Memory B cell (primary cell): Measurements from ENCODE around the gene MAPK6.
"Not testable (repeated sequence)": the region's sequence is repeated elsewhere in the genome, so short reads cannot be mapped to it uniquely, and the experiment has no call there.

Experiments used
- ATAC-seq: fragments of 150-1000 bp; cut with Tn5 transposase; 2 replicates; pipeline ENCODE4 v1.10.0; 2021; ENCODE audit warnings: low read depth, mild to moderate bottlenecking, moderate library complexity
- DNase-seq, 2 donors: peaks; one replicate each; pipeline ENCODE4 v3.0.0; 2022; ENCODE audit warnings: low spot score in 2 of 2
- H3K27ac Mint-ChIP-seq: one replicate; pipeline ENCODE4 v1.8.0; 2022; ENCODE audit warnings: mild to moderate bottlenecking, moderate library complexity, mixed read lengths
- H3K27me3 Mint-ChIP-seq: one replicate; pipeline ENCODE4 v1.8.0; 2022; ENCODE audit warnings: mixed read lengths
- H3K36me3 Mint-ChIP-seq: one replicate; pipeline ENCODE4 v1.8.0; 2022; ENCODE audit warnings: mild to moderate bottlenecking, mixed read lengths
- H3K4me1 Mint-ChIP-seq: one replicate; pipeline ENCODE4 v1.8.0; 2022; ENCODE audit warnings: mixed read lengths
- H3K4me3 Mint-ChIP-seq: one replicate; pipeline ENCODE4 v1.8.0; 2022; ENCODE audit warnings: mild to moderate bottlenecking, moderate library complexity, mixed read lengths
- H3K9me3 Mint-ChIP-seq: one replicate; pipeline ENCODE4 v1.8.0; 2022; ENCODE audit warnings: mixed read lengths

Gene MAPK6

GRCh38 chr15:52093167-52093538 lies 74.1 kb downstream of the MAPK6 start:
- Mint-ChIP-seq H3K4me1 (no peaks in the 10 kb centered on the region), H3K27ac (no peak overlapping the region), H3K4me3 (no peak overlapping the region), H3K9me3 (peaks cover 7% of the 10 kb centered on the region), H3K36me3 (peaks cover 6% of the 10 kb centered on the region), H3K27me3 (peaks cover 2% of the 10 kb centered on the region)
- ATAC-seq (no peak), DNase-seq (no peak)

- H3K9me3 Mint-ChIP-seq = peaks cover 7% of the 10 kb centered on the region
- peaks cover 6% of the 10 kb centered on the region for H3K36me3 Mint-ChIP-seq
- H3K27ac Mint-ChIP-seq = no peak overlapping the region
- ATAC-seq (no peak), DNase-seq (no peak)
- H3K27me3 Mint-ChIP-seq = peaks cover 2% of the 10 kb centered on the region
- H3K4me1 Mint-ChIP-seq = no peaks in the 10 kb centered on the region
- no peak overlapping the region for H3K4me3 Mint-ChIP-seq
Observed at GRCh38 chr15:52093539-52094510, 74.8 kb downstream of the MAPK6 start.

- ATAC-seq (no peak), DNase-seq (no peak)
- Mint-ChIP-seq H3K36me3 (peaks cover 2% of the 10 kb centered on the region), H3K27me3 (peaks cover 2% of the 10 kb centered on the region), H3K4me1 (no peaks in the 10 kb centered on the region), H3K9me3 (peaks cover 4% of the 10 kb centered on the region), H3K4me3 (no peak overlapping the region), H3K27ac (no peak overlapping the region)
Observed at GRCh38 chr15:52094811-52095584, 76.0 kb downstream of the MAPK6 start.

GRCh38 chr15:52095597-52096262 lies 76.7 kb downstream of the MAPK6 start:
- no peak for ATAC-seq
- H3K27ac Mint-ChIP-seq = no peak overlapping the region
- DNase-seq = no peak

GRCh38 chr15:52096536-52096935 lies 77.5 kb downstream of the MAPK6 start:
- not testable (repeated sequence) for H3K36me3 Mint-ChIP-seq, H3K4me1 Mint-ChIP-seq, H3K27ac Mint-ChIP-seq, H3K27me3 Mint-ChIP-seq, H3K4me3 Mint-ChIP-seq, ATAC-seq, H3K9me3 Mint-ChIP-seq, DNase-seq

More at GRCh38 chr15:52095597-52096262, 76.7 kb downstream of the MAPK6 start:
- no peaks in the 10 kb centered on the region for H3K27me3 Mint-ChIP-seq
- H3K9me3 Mint-ChIP-seq = no peaks in the 10 kb centered on the region
- H3K4me1 Mint-ChIP-seq = no peaks in the 10 kb centered on the region
- H3K4me3 Mint-ChIP-seq = no peak overlapping the region
- no peaks in the 10 kb centered on the region for H3K36me3 Mint-ChIP-seq

GRCh38 chr15:52097180-52097579 lies 78.2 kb downstream of the MAPK6 start:
- H3K36me3 Mint-ChIP-seq = peaks cover 1% of the 10 kb centered on the region
- peaks cover 4% of the 10 kb centered on the region for H3K4me1 Mint-ChIP-seq
- no peak for ATAC-seq
- H3K9me3 Mint-ChIP-seq = peaks cover 1% of the 10 kb centered on the region
- H3K27me3 Mint-ChIP-seq = no peaks in the 10 kb centered on the region
- no peak overlapping the region for H3K4me3 Mint-ChIP-seq
- DNase-seq = no peak
- H3K27ac Mint-ChIP-seq = no peak overlapping the region

GRCh38 chr15:52098323-52098722 lies 79.3 kb downstream of the MAPK6 start:
- H3K36me3 Mint-ChIP-seq = peaks cover 1% of the 10 kb centered on the region
- H3K27ac Mint-ChIP-seq = no peak overlapping the region
- no peak overlapping the region for H3K4me3 Mint-ChIP-seq
- ATAC-seq (no peak), DNase-seq (no peak)
- H3K9me3 Mint-ChIP-seq = peaks cover 1% of the 10 kb centered on the region
- H3K27me3 Mint-ChIP-seq = no peaks in the 10 kb centered on the region
- H3K4me1 Mint-ChIP-seq = peaks cover 12% of the 10 kb centered on the region

- Mint-ChIP-seq H3K36me3 (peaks cover 1% of the 10 kb centered on the region), H3K27ac (no peak overlapping the region), H3K27me3 (no peaks in the 10 kb centered on the region), H3K4me1 (peaks cover 19% of the 10 kb centered on the region), H3K9me3 (peaks cover 1% of the 10 kb centered on the region), H3K4me3 (no peak overlapping the region)
- no peak for DNase-seq
- no peak for ATAC-seq
Observed at GRCh38 chr15:52099651-52100272, 80.7 kb downstream of the MAPK6 start.

- Mint-ChIP-seq H3K9me3 (peaks cover 1% of the 10 kb centered on the region), H3K4me3 (no peak overlapping the region), H3K36me3 (peaks cover 1% of the 10 kb centered on the region), H3K4me1 (peaks cover 23% of the 10 kb centered on the region), H3K27me3 (no peaks in the 10 kb centered on the region), H3K27ac (no peak overlapping the region)
- ATAC-seq (no peak), DNase-seq (no peak)
Observed at GRCh38 chr15:52100807-52101442, 81.9 kb downstream of the MAPK6 start.

- H3K4me1 Mint-ChIP-seq = peaks cover 25% of the 10 kb centered on the region
- peaks cover 1% of the 10 kb centered on the region for H3K36me3 Mint-ChIP-seq
- ATAC-seq = peak; percentile 86
- DNase-seq = no peak
- peaks cover 1% of the 10 kb centered on the region for H3K9me3 Mint-ChIP-seq
- H3K27ac Mint-ChIP-seq = no peak overlapping the region
- no peak overlapping the region for H3K4me3 Mint-ChIP-seq
- no peaks in the 10 kb centered on the region for H3K27me3 Mint-ChIP-seq
Observed at GRCh38 chr15:52101542-52102323, 82.7 kb downstream of the MAPK6 start.

- Mint-ChIP-seq H3K36me3 (peaks cover 1% of the 10 kb centered on the region), H3K27ac (no peak overlapping the region), H3K4me1 (peaks cover 26% of the 10 kb centered on the region), H3K9me3 (peaks cover 1% of the 10 kb centered on the region), H3K27me3 (no peaks in the 10 kb centered on the region), H3K4me3 (peak overlapping the region; percentile 15)
- DNase-seq (no peak), ATAC-seq (no peak)
Observed at GRCh38 chr15:52102463-52102862, 83.4 kb downstream of the MAPK6 start.

GRCh38 chr15:52103217-52104207 lies 84.5 kb downstream of the MAPK6 start:
- ATAC-seq = no peak
- no peak for DNase-seq
- no peak overlapping the region for H3K27ac Mint-ChIP-seq

More at GRCh38 chr15:52103217-52104207, 84.5 kb downstream of the MAPK6 start:
- H3K27me3 Mint-ChIP-seq = no peaks in the 10 kb centered on the region
- H3K4me1 Mint-ChIP-seq = peaks cover 26% of the 10 kb centered on the region
- H3K4me3 Mint-ChIP-seq = no peak overlapping the region
- peaks cover 1% of the 10 kb centered on the region for H3K9me3 Mint-ChIP-seq
- H3K36me3 Mint-ChIP-seq = peaks cover 1% of the 10 kb centered on the region
